Right lobe of liver (tissue), 4 donors: ENCODE data around the gene RNU5B-1.

Experiments
- CTCF ChIP-seq, 4 donors: fragments of 200-600 bp in 3 of 4; fragments of 450-650 bp in 1 of 4; IDR thresholded peaks; one replicate each; pipeline versions ENCODE4 v1.5.1 to v1.8.0; 2016 to 2022; ENCODE audit warnings: antibody characterized with exemption in 4 of 4, mild to moderate bottlenecking in 2 of 4
- POLR2A ChIP-seq: fragments of 450-650 bp; IDR thresholded peaks from one replicate; pipeline ENCODE4 v1.6.1; 2017; ENCODE audit warnings: antibody characterized with exemption, mild to moderate bottlenecking
- donor health status: DM: no; HTN: no; CAD: no.
- donor health status: DM: no; HTN: no; CAD: no.
- donor health status: DM: no; HTN: yes; CAD: no.

- TF ChIP-seq POLR2A (no peak), CTCF (IDR thresholded peaks at IDR 0.05) (no peak)
Observed at GRCh38 chr15:65344914-65345275, 40.4 kb downstream of the RNU5B-1 start.
